ENCODE data around the gene RIPPLY3. TPM values are rescaled to one million over a fixed set of nuclear protein-coding genes. Genes with fewer than 3 reads are reported as not detected.

Gene RIPPLY3
- total and polyA plus RNA-seq, 2 experiments from 2014 or later, result 2.5 to 2.8 TPM

- H3K36me3 ChIP-seq (ENCODE audit: insufficient read depth), result no peaks in the 10 kb centered on the region
- Mint-ChIP-seq H3K36me3 (ENCODE audit: low read depth) (no peaks in the 10 kb centered on the region), H3K27me3 (ENCODE audit: insufficient read depth, low read depth, poor library complexity) (peaks cover 37% of the 10 kb centered on the region), H3K4me1 (peaks cover 33% of the 10 kb centered on the region), H3K9me3 (no peaks in the 10 kb centered on the region), H3K27ac (no peak overlapping the region), H3K4me3 (no peak overlapping the region)
- ATAC-seq (no peak), DNase-seq (ENCODE audit: low spot score) (no peak)
- H3K79me2 ChIP-seq (replicated peaks; ENCODE audit: insufficient read depth), result no peaks in the 10 kb centered on the region
- no peaks in the 10 kb centered on the region for H4K20me1 ChIP-seq (replicated peaks; ENCODE audit: insufficient read depth)
- TF ChIP-seq ZNF114 (CRISPR knock-in tag; IDR thresholded peaks at IDR 0.05), result no peak
- no peak for TF ChIP-seq ETS1 (IDR thresholded peaks at IDR 0.05)
- no peak for TF ChIP-seq ZNF462 (CRISPR knock-in tag; IDR thresholded peaks at IDR 0.05)
- no peak for TF ChIP-seq ZNF331 (CRISPR knock-in tag; IDR thresholded peaks at IDR 0.05; ENCODE audit: low read depth)
- TF ChIP-seq REST (IDR thresholded peaks at IDR 0.05; ENCODE audit: unreplicated experiment), result no peak
- H3K4me1 ChIP-seq (ENCODE audit: insufficient read depth), result peaks cover 11% of the 10 kb centered on the region; the same call in 1 of the 2 replicates
- H3K27ac ChIP-seq (ENCODE audit: low read depth), result no peak overlapping the region
- H3K27me3 ChIP-seq (ENCODE audit: insufficient read depth), result peaks cover 50% of the 10 kb centered on the region
- no peaks in the 10 kb centered on the region for H3F3A ChIP-seq (replicated peaks; ENCODE audit: low read depth)
- H3K4me2 ChIP-seq, result no peak overlapping the region
- no peak overlapping the region for H2AFZ ChIP-seq
- H3K9me2 ChIP-seq (ENCODE audit: insufficient read depth), result no peaks in the 10 kb centered on the region
- no peak overlapping the region for H3K4me3 ChIP-seq
Observed at GRCh38 chr21:37044643-37045042, 38.1 kb downstream of the RIPPLY3 start.

Data from GM23338 (cell line).